ENCODE measurements around the gene SUPT6H.
A peak's percentile ranks its signal among the peaks of the same experiment; 100 is the strongest.

The SUPT6H gene

GRCh38 chr17:28665994-28666393 is 4.0 kb downstream of the SUPT6H start:
- no peak for TF ChIP-seq CTCF (conservative IDR thresholded peaks at IDR 0.05; ENCODE audit: control insufficient read depth, insufficient read depth, low read depth, low read length)
- no peak for DNase-seq (ENCODE audit: low read depth)
- H3K4me3 ChIP-seq (ENCODE audit: control insufficient read depth, low read depth, low read length), result no peak overlapping the region

DNA sequence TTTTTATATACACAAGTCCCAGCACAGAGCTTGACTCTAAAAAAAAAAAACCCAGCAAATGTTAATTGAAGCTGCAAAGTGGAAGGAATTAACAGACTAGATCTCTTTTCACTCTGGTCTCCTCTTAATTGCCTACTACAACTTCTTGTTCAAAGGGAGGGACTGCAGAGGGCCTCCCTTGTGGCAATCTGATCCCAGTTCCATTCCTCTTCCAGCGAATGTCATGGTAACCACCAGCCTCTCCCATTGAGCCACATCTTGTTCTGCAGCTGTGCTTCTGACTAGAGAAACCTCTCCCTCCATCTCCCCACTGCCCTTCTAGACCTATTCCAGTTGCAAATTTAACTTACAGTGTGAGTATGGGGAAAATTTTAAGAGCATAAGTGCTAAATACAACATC is 5.9 kb downstream of the SUPT6H start:
- DNase-seq (ENCODE audit: low read depth), result no peak
- H3K4me3 ChIP-seq (ENCODE audit: control insufficient read depth, low read depth, low read length), result no peak overlapping the region
- TF ChIP-seq CTCF (conservative IDR thresholded peaks at IDR 0.05; ENCODE audit: control insufficient read depth, insufficient read depth, low read depth, low read length), result no peak

DNA sequence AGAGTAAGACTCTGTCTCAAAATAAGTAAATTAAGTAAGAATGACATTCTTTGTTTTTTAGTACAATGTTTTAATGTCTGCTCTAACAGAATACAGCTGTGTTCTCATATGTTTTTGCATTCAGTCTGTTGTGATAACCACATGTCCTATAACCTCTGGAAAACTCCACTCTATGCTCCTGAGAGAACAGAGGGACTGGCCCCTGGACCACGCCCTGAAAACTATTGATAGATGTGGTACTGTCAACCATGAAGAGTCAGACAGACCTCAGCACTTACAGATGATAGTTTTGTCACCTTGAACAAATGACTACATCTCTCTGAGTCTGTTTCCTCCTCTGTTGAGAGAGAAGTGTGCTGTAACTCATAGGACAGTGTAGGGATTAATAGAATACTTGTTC is 7.9 kb downstream of the SUPT6H start:
- H3K4me3 ChIP-seq (ENCODE audit: control insufficient read depth, low read depth, low read length), result no peak overlapping the region
- no peak for DNase-seq (ENCODE audit: low read depth)
- TF ChIP-seq CTCF (conservative IDR thresholded peaks at IDR 0.05; ENCODE audit: control insufficient read depth, insufficient read depth, low read depth, low read length), result no peak

DNA sequence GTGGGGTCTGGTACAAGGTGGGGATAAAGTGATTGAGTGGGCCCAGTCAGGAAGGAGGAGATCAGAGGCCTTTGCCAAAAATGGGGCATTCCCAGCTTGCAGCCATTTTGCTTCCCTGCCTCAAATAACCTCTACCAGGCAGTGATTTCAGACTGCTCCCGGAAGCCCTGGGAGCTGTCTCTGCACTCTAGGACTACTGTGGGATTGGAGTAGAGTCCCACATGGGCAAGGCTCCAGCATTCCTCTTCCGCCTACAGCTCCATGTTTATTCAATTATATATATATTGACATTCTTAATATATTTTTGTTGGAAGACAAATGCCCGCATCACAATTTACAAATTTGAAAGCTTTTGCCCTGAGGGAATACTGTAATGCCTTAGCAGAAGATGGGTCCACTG is 13.5 kb downstream of the SUPT6H start:
- DNase-seq (ENCODE audit: low read depth), result no peak
- H3K4me3 ChIP-seq (ENCODE audit: control insufficient read depth, low read depth, low read length), result no peak overlapping the region
- no peak for TF ChIP-seq CTCF (conservative IDR thresholded peaks at IDR 0.05; ENCODE audit: control insufficient read depth, insufficient read depth, low read depth, low read length)

- TF ChIP-seq CTCF (conservative IDR thresholded peaks at IDR 0.05; ENCODE audit: control insufficient read depth, insufficient read depth, low read depth, low read length), result no peak
- no peak for DNase-seq (ENCODE audit: low read depth)
- no peak overlapping the region for H3K4me3 ChIP-seq (ENCODE audit: control insufficient read depth, low read depth, low read length)
Observed at GRCh38 chr17:28675980-28676379, 14.0 kb downstream of the SUPT6H start.

GRCh38 chr17:28682655-28683054 is 20.6 kb downstream of the SUPT6H start:
- TF ChIP-seq CTCF (conservative IDR thresholded peaks at IDR 0.05; ENCODE audit: control insufficient read depth, insufficient read depth, low read depth, low read length), result no peak
- no peak overlapping the region for H3K4me3 ChIP-seq (ENCODE audit: control insufficient read depth, low read depth, low read length)
- no peak for DNase-seq (ENCODE audit: low read depth)

- peak; percentile 50 for DNase-seq (ENCODE audit: low read depth)
- TF ChIP-seq CTCF (conservative IDR thresholded peaks at IDR 0.05; ENCODE audit: control insufficient read depth, insufficient read depth, low read depth, low read length), result no peak
- H3K4me3 ChIP-seq (ENCODE audit: control insufficient read depth, low read depth, low read length), result no peak overlapping the region
Observed at GRCh38 chr17:28684963-28685362, 23.0 kb downstream of the SUPT6H start.

All from fibroblast of mammary gland (primary cell).